Cardiac fibroblast (primary cell): Measurements from ENCODE around the gene CCNI2.
A peak's percentile ranks its signal among the peaks of the same experiment; 100 is the strongest.

Experiments used
- DNase-seq, 2 donors: peaks; one replicate each; pipeline versions ENCODE4 v3.0.0 to v3.0.0-alpha.2; 2010; ENCODE audit warnings: low read depth in 2 of 2
- H3K4me3 ChIP-seq, 2 donors: replicated peaks in 1 of 2; 1 replicate in 1 of 2; 2 replicates in 1 of 2; pipeline ENCODE4 v1.5.1; 2011; ENCODE audit warnings: low read depth in 2 of 2, low read length in 2 of 2, mild to moderate bottlenecking in 2 of 2, moderate library complexity in 1 of 2
- CTCF ChIP-seq: IDR thresholded peaks from one replicate; pipeline ENCODE4 v1.5.1; 2011; ENCODE audit warnings: low read depth, mild to moderate bottlenecking, low read length, inconsistent platforms

CCNI2 gene

GRCh38 chr5:132770476-132771159, 23.4 kb downstream of the CCNI2 start:
- TF ChIP-seq CTCF = no peak
- peak; percentile 38 to 61 for DNase-seq
- no peak overlapping the region for H3K4me3 ChIP-seq

- peak; percentile 40 to 86 for DNase-seq
- H3K4me3 ChIP-seq = no peak overlapping the region
- TF ChIP-seq CTCF = no peak
These were observed 24.3 kb downstream of the CCNI2 start for GRCh38 chr5:132771503-132771998.

- no peak overlapping the region for H3K4me3 ChIP-seq
- peak in 1 of 2 donors; percentile 51 for DNase-seq
- TF ChIP-seq CTCF = no peak
These were observed 25.3 kb downstream of the CCNI2 start for GRCh38 chr5:132772291-132773070.

- no peak for TF ChIP-seq CTCF
- no peak overlapping the region for H3K4me3 ChIP-seq
- DNase-seq = no peak
These were observed 25.9 kb downstream of the CCNI2 start for GRCh38 chr5:132773114-132773513.

- DNase-seq = no peak
These were observed 26.6 kb downstream of the CCNI2 start for GRCh38 chr5:132773601-132774355.

GRCh38 chr5:132774406-132774805, 27.2 kb downstream of the CCNI2 start:
- DNase-seq = no peak
- H3K4me3 ChIP-seq = no peak overlapping the region
- TF ChIP-seq CTCF = no peak

More at GRCh38 chr5:132773601-132774355, 26.6 kb downstream of the CCNI2 start:
- H3K4me3 ChIP-seq = no peak overlapping the region
- TF ChIP-seq CTCF = no peak
